Lower leg skin (tissue), 4 donors: ENCODE results near the gene WDR91. TPM values are rescaled to one million over a fixed set of nuclear protein-coding genes. Genes with fewer than 3 reads are reported as not detected.

Source experiments
- DNase-seq, 2 donors: peaks; one replicate each; pipeline ENCODE4 v3.0.0-alpha.2; 2019; ENCODE audit warnings: low spot score in 2 of 2
- H3K4me3 ChIP-seq: fragments of 200-600 bp; sonication (generic); 2 replicates; pipeline ENCODE4 v1.5.1; 2017; ENCODE audit warnings: mild to moderate bottlenecking, low read depth; ENCODE audit not compliant: poor library complexity, severe bottlenecking
- CTCF ChIP-seq, 3 donors: fragments of 450-650 bp; IDR thresholded peaks; one replicate each; pipeline ENCODE4 v1.5.1; 2016; ENCODE audit warnings: antibody characterized with exemption in 3 of 3, mild to moderate bottlenecking in 3 of 3, moderate library complexity in 2 of 3
- POLR2A ChIP-seq, 2 donors: fragments of 450-650 bp; IDR thresholded peaks; one replicate each; pipeline ENCODE4 v1.6.1; 2016 to 2017; ENCODE audit warnings: antibody characterized with exemption in 2 of 2, mild to moderate bottlenecking in 1 of 2, moderate library complexity in 1 of 2
- WGBS, 2 donors: methylation state at CpG; one replicate each; pipeline ENCODE4 v1.1.5; 2018; 5-methylcytosine and 5-hydroxymethylcytosine counted together
- intact Hi-C: fragments of 100-400 bp; cut with DNase I; formaldehyde crosslinking; loops from one replicate; pipeline ENCODE4 v1.15.0; 2023; ENCODE audit warnings: low total_unique reads
- total RNA-seq, 4 donors: library from RNA; depleted of rRNA; stranded (reverse); fragments of >200 nt; gene quantifications; one replicate each; pipeline ENCODE4 v1.1.0, GENCODE V29; 2016

WDR91 gene
- total RNA-seq, 4 donors from 2014 or later, result 16.7 to 25.0 (median 20.8) TPM

- intact Hi-C loops, result no loop called here
- no peak for DNase-seq
- no peak overlapping the region for H3K4me3 ChIP-seq
- WGBS, 2 donors, result 52 to 70% methylated on average over 3 of the region's 3 CpGs
- no peak for TF ChIP-seq CTCF (IDR thresholded peaks at IDR 0.05)
- TF ChIP-seq POLR2A (IDR thresholded peaks at IDR 0.05), result no peak
Observed at GRCh38 chr7:135200821-135201331, 10.4 kb downstream of the WDR91 start.

GRCh38 chr7:135199439-135199838, 11.9 kb downstream of the WDR91 start:
- no peak for DNase-seq
- TF ChIP-seq CTCF (IDR thresholded peaks at IDR 0.05) (no peak), POLR2A (IDR thresholded peaks at IDR 0.05) (no peak)
- intact Hi-C loops, result no loop called here
- no peak overlapping the region for H3K4me3 ChIP-seq
- WGBS, 2 donors, result 93 to 97% methylated on average over 4 of the region's 4 CpGs

- WGBS, 2 donors, result 87 to 89% methylated on average over 15 of the region's 15 CpGs
- DNase-seq, result peak in 1 of 2 donors; percentile 40
- intact Hi-C loops, result no loop called here
- TF ChIP-seq CTCF (IDR thresholded peaks at IDR 0.05) (no peak), POLR2A (IDR thresholded peaks at IDR 0.05) (no peak)
- no peak overlapping the region for H3K4me3 ChIP-seq
Observed at GRCh38 chr7:135197906-135198655, 13.2 kb downstream of the WDR91 start.

GRCh38 chr7:135197343-135197742, 14.0 kb downstream of the WDR91 start:
- 94 to 96% methylated on average over 2 of the region's 2 CpGs for WGBS, 2 donors
- peak in 1 of 2 donors; percentile 68 for DNase-seq
- intact Hi-C loops, result no loop called here
- H3K4me3 ChIP-seq, result no peak overlapping the region
- no peak for TF ChIP-seq CTCF (IDR thresholded peaks at IDR 0.05)
- no peak for TF ChIP-seq POLR2A (IDR thresholded peaks at IDR 0.05)

- intact Hi-C loops, result no loop called here
- DNase-seq, result peak in 1 of 2 donors; percentile 25
- 93 to 97% methylated on average over 10 to 12 of the region's 14 CpGs for WGBS, 2 donors
- H3K4me3 ChIP-seq, result no peak overlapping the region
- no peak for TF ChIP-seq CTCF (IDR thresholded peaks at IDR 0.05)
- TF ChIP-seq POLR2A (IDR thresholded peaks at IDR 0.05), result no peak
Observed at GRCh38 chr7:135195968-135196629, 15.2 kb downstream of the WDR91 start.
